ENCODE results near the gene ADARB2. TPM values are rescaled to one million over a fixed set of nuclear protein-coding genes. Genes with fewer than 3 reads are reported as not detected.

The ADARB2 gene
- total RNA-seq, 1 donor from 2014 or later = under 0.01 TPM

DNA sequence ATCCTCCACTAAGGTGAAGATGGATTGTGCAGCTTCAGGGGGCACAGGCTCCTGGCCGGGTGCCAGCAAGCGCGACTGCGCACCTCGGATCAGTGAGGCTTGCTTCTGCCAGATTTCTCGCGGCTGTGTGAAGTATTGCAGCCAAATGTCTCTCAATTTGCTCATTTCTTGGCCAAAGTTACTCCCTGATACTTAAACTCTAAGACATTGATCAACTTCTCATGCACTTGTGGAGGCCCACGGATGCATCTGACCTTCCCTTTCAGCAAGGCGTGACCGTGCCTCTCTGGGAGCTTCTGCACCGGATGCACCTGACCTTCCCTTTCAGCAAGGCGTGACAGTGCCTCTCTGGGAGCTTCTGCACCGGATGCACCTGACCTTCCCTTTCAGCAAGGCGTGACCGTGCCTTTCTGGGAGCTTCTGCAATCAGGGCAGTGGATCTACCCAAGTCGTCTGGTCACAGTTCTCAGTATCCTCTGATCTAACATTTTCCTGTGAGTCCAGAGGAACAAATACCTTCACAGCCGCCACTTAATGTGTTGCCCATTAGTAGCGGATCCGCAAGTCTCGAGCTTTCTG is 248.3 kb downstream of the ADARB2 start:
- no peaks in the 10 kb centered on the region for H3K9me3 ChIP-seq (ENCODE audit: control insufficient read depth in 3 of 3, low read length in 3 of 3)
- H3K9ac ChIP-seq (ENCODE audit: low read depth in 1 of 3, low read length in 3 of 3) = no peak overlapping the region
- H3K36me3 ChIP-seq (ENCODE audit: control insufficient read depth in 3 of 3, insufficient read depth in 3 of 3, low read length in 3 of 3) = no peaks in the 10 kb centered on the region
- no peak overlapping the region for H3K27ac ChIP-seq (ENCODE audit: low read depth, low read length)
- peaks cover 0 to 4% (median 0%) of the 10 kb centered on the region in 3 donors for H3K27me3 ChIP-seq (ENCODE audit: control insufficient read depth in 3 of 3, insufficient read depth in 3 of 3, low read length in 3 of 3)
- H3K4me3 ChIP-seq (ENCODE audit: low read length in 3 of 3) = no peak overlapping the region
- no peaks in the 10 kb centered on the region for H3K4me1 ChIP-seq (ENCODE audit: control insufficient read depth in 3 of 3, insufficient read depth in 3 of 3, low read length in 3 of 3)

DNA sequence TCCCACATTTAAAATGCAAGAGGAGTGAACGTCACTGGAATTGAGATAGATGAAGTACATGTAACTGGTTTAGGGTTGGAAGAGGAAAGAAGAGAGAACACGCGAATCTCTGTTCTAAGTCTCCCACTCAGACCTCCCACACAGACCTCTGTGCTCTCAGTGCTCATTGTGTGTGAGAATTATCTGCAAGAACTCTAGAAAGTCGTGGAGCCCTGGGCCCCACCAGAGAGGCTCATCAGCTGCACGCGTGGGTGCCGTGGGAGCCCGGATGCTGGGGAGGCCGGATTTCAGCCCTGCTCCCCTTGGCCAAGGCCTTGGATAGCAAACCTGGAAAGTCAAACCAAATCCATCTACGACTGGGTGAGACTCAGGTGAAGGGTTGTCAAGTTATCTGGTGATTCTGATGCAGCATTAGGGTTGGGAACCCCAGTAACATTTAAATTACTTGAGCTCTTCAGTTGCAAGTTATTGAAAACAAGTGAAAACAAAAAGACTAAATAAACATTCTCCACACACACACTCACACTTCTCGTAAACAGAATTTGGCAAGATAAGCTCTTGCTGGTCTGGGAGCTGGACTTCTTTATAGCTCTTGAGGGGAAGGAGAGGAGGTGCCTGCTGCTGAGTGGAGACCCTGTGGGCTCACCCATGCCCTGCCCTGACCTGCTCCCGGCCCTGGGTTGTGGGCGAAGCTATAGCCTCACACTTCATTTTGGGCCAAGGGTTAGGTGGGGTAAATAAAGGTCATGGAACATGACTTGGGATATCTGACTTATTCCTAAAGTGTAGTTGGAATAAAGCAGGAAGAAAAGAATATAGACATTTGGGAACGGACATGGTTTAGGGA is 250.3 kb downstream of the ADARB2 start:
- no peaks in the 10 kb centered on the region for H3K9me3 ChIP-seq (ENCODE audit: control insufficient read depth in 3 of 3, low read length in 3 of 3)
- no peak overlapping the region for H3K9ac ChIP-seq (ENCODE audit: low read depth in 1 of 3, low read length in 3 of 3)
- peaks cover 0 to 4% (median 0%) of the 10 kb centered on the region in 3 donors for H3K27me3 ChIP-seq (ENCODE audit: control insufficient read depth in 3 of 3, insufficient read depth in 3 of 3, low read length in 3 of 3)
- H3K4me1 ChIP-seq (ENCODE audit: control insufficient read depth in 3 of 3, insufficient read depth in 3 of 3, low read length in 3 of 3) = no peaks in the 10 kb centered on the region
- no peak overlapping the region for H3K27ac ChIP-seq (ENCODE audit: low read depth, low read length)
- no peak overlapping the region for H3K4me3 ChIP-seq (ENCODE audit: low read length in 3 of 3)
- no peaks in the 10 kb centered on the region for H3K36me3 ChIP-seq (ENCODE audit: control insufficient read depth in 3 of 3, insufficient read depth in 3 of 3, low read length in 3 of 3)

GRCh38 chr10:1485357-1485756 is 252.0 kb downstream of the ADARB2 start:
- no peaks in the 10 kb centered on the region for H3K4me1 ChIP-seq (ENCODE audit: control insufficient read depth in 3 of 3, insufficient read depth in 3 of 3, low read length in 3 of 3)
- H3K36me3 ChIP-seq (ENCODE audit: control insufficient read depth in 3 of 3, insufficient read depth in 3 of 3, low read length in 3 of 3) = no peaks in the 10 kb centered on the region
- no peak overlapping the region for H3K9ac ChIP-seq (ENCODE audit: low read depth in 1 of 3, low read length in 3 of 3)
- no peak overlapping the region for H3K4me3 ChIP-seq (ENCODE audit: low read length in 3 of 3)
- no peaks in the 10 kb centered on the region for H3K9me3 ChIP-seq (ENCODE audit: control insufficient read depth in 3 of 3, low read length in 3 of 3)
- H3K27me3 ChIP-seq (ENCODE audit: control insufficient read depth in 3 of 3, insufficient read depth in 3 of 3, low read length in 3 of 3) = peaks cover 0 to 4% (median 0%) of the 10 kb centered on the region in 3 donors
- H3K27ac ChIP-seq (ENCODE audit: low read depth, low read length) = no peak overlapping the region

DNA sequence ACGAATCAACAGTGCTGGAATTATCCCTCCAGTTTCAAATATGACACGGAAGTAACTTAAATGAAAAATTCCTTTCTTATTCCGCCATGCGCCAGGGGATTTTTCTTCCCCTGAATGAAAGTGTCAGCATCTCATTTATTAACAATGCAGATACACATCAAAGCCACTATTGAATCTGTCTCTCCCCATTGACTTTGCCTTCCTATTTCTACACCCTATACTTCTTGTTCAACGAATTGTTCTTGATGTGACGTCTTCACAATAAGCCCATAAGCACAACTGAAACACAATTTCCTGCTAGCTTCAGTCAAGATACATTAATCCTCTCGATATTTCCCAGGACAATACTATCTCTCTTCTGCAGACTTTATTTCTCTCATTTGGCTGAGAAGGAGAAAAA is 253.5 kb downstream of the ADARB2 start:
- no peaks in the 10 kb centered on the region for H3K36me3 ChIP-seq (ENCODE audit: control insufficient read depth in 3 of 3, insufficient read depth in 3 of 3, low read length in 3 of 3)
- H3K4me1 ChIP-seq (ENCODE audit: control insufficient read depth in 3 of 3, insufficient read depth in 3 of 3, low read length in 3 of 3) = no peaks in the 10 kb centered on the region
- H3K9me3 ChIP-seq (ENCODE audit: control insufficient read depth in 3 of 3, low read length in 3 of 3) = no peaks in the 10 kb centered on the region
- H3K9ac ChIP-seq (ENCODE audit: low read depth in 1 of 3, low read length in 3 of 3) = no peak overlapping the region
- H3K27ac ChIP-seq (ENCODE audit: low read depth, low read length) = no peak overlapping the region
- H3K4me3 ChIP-seq (ENCODE audit: low read length in 3 of 3) = no peak overlapping the region
- H3K27me3 ChIP-seq (ENCODE audit: control insufficient read depth in 3 of 3, insufficient read depth in 3 of 3, low read length in 3 of 3) = peaks cover 0 to 4% (median 0%) of the 10 kb centered on the region in 3 donors

GRCh38 chr10:1483246-1483645 is 254.1 kb downstream of the ADARB2 start:
- H3K27ac ChIP-seq (ENCODE audit: low read depth, low read length) = no peak overlapping the region
- H3K4me1 ChIP-seq (ENCODE audit: control insufficient read depth in 3 of 3, insufficient read depth in 3 of 3, low read length in 3 of 3) = no peaks in the 10 kb centered on the region
- no peak overlapping the region for H3K9ac ChIP-seq (ENCODE audit: low read depth in 1 of 3, low read length in 3 of 3)
- H3K27me3 ChIP-seq (ENCODE audit: control insufficient read depth in 3 of 3, insufficient read depth in 3 of 3, low read length in 3 of 3) = peaks cover 0 to 4% (median 0%) of the 10 kb centered on the region in 3 donors
- no peaks in the 10 kb centered on the region for H3K36me3 ChIP-seq (ENCODE audit: control insufficient read depth in 3 of 3, insufficient read depth in 3 of 3, low read length in 3 of 3)
- H3K4me3 ChIP-seq (ENCODE audit: low read length in 3 of 3) = no peak overlapping the region
- H3K9me3 ChIP-seq (ENCODE audit: control insufficient read depth in 3 of 3, low read length in 3 of 3) = no peaks in the 10 kb centered on the region

- Histone ChIP-seq H3K36me3 (ENCODE audit: control insufficient read depth in 3 of 3, insufficient read depth in 3 of 3, low read length in 3 of 3) (no peaks in the 10 kb centered on the region), H3K9me3 (ENCODE audit: control insufficient read depth in 3 of 3, low read length in 3 of 3) (peaks cover 0 to 5% (median 0%) of the 10 kb centered on the region in 3 donors), H3K27me3 (ENCODE audit: control insufficient read depth in 3 of 3, insufficient read depth in 3 of 3, low read length in 3 of 3) (peaks cover 0 to 31% (median 4%) of the 10 kb centered on the region in 3 donors), H3K27ac (ENCODE audit: low read depth, low read length) (no peak overlapping the region), H3K4me1 (ENCODE audit: control insufficient read depth in 3 of 3, insufficient read depth in 3 of 3, low read length in 3 of 3) (no peaks in the 10 kb centered on the region), H3K9ac (ENCODE audit: low read depth in 1 of 3, low read length in 3 of 3) (no peak overlapping the region), H3K4me3 (ENCODE audit: low read length in 3 of 3) (no peak overlapping the region)
Measured at GRCh38 chr10:1477578-1477977, 259.7 kb downstream of the ADARB2 start.

GRCh38 chr10:1476455-1476803 is 260.9 kb downstream of the ADARB2 start:
- no peak overlapping the region for H3K9ac ChIP-seq (ENCODE audit: low read depth in 1 of 3, low read length in 3 of 3)
- peaks cover 0 to 37% (median 7%) of the 10 kb centered on the region in 3 donors for H3K27me3 ChIP-seq (ENCODE audit: control insufficient read depth in 3 of 3, insufficient read depth in 3 of 3, low read length in 3 of 3)
- H3K4me1 ChIP-seq (ENCODE audit: control insufficient read depth in 3 of 3, insufficient read depth in 3 of 3, low read length in 3 of 3) = no peaks in the 10 kb centered on the region
- no peak overlapping the region for H3K27ac ChIP-seq (ENCODE audit: low read depth, low read length)
- peaks cover 0 to 5% (median 0%) of the 10 kb centered on the region in 3 donors for H3K9me3 ChIP-seq (ENCODE audit: control insufficient read depth in 3 of 3, low read length in 3 of 3)
- no peaks in the 10 kb centered on the region for H3K36me3 ChIP-seq (ENCODE audit: control insufficient read depth in 3 of 3, insufficient read depth in 3 of 3, low read length in 3 of 3)
- H3K4me3 ChIP-seq (ENCODE audit: low read length in 3 of 3) = no peak overlapping the region

DNA sequence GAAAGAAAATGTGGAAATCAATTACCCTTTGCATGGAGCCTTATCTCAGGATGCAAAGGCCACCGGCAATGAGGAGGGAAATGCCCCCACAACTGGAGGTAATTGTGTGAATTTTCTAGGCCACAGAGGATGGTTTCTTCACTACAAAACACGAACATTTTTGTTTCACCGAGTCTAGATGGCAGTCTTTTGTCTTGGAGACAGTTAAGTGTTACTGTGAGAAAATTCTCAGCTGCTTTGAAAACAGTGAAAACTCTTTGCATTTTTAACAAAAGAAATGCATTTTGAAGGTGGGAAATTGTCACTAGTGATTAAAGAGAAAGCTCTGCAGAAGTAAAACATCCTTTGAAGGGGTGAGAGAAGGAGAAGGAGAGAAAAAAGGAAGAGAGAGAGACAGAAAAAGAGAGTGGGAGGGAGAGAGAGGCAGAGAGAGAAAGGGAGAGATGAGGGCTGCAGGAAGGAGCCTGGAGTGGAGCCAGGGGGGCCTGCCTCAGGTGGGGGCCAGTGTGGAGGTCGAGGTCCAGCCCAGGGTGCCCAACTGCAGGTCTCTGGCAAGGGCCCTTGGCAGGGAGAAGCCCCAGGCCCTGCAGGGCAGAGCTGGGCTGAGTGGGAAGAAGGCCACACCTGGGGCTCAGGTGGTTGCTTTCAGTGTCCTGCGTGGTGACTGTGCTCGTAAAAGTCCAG is 261.4 kb downstream of the ADARB2 start:
- Histone ChIP-seq H3K4me1 (ENCODE audit: control insufficient read depth in 3 of 3, insufficient read depth in 3 of 3, low read length in 3 of 3) (no peaks in the 10 kb centered on the region), H3K36me3 (ENCODE audit: control insufficient read depth in 3 of 3, insufficient read depth in 3 of 3, low read length in 3 of 3) (no peaks in the 10 kb centered on the region), H3K27me3 (ENCODE audit: control insufficient read depth in 3 of 3, insufficient read depth in 3 of 3, low read length in 3 of 3) (peaks cover 0 to 37% (median 7%) of the 10 kb centered on the region in 3 donors), H3K9me3 (ENCODE audit: control insufficient read depth in 3 of 3, low read length in 3 of 3) (peaks cover 0 to 5% (median 0%) of the 10 kb centered on the region in 3 donors), H3K9ac (ENCODE audit: low read depth in 1 of 3, low read length in 3 of 3) (no peak overlapping the region), H3K27ac (ENCODE audit: low read depth, low read length) (no peak overlapping the region), H3K4me3 (ENCODE audit: low read length in 3 of 3) (no peak overlapping the region)

- Histone ChIP-seq H3K36me3 (ENCODE audit: control insufficient read depth in 3 of 3, insufficient read depth in 3 of 3, low read length in 3 of 3) (no peaks in the 10 kb centered on the region), H3K4me1 (ENCODE audit: control insufficient read depth in 3 of 3, insufficient read depth in 3 of 3, low read length in 3 of 3) (no peaks in the 10 kb centered on the region), H3K27me3 (ENCODE audit: control insufficient read depth in 3 of 3, insufficient read depth in 3 of 3, low read length in 3 of 3) (peaks cover 0 to 37% (median 7%) of the 10 kb centered on the region in 3 donors), H3K9me3 (ENCODE audit: control insufficient read depth in 3 of 3, low read length in 3 of 3) (peaks cover 0 to 5% (median 0%) of the 10 kb centered on the region in 3 donors), H3K4me3 (ENCODE audit: low read length in 3 of 3) (no peak overlapping the region), H3K27ac (ENCODE audit: low read depth, low read length) (no peak overlapping the region), H3K9ac (ENCODE audit: low read depth in 1 of 3, low read length in 3 of 3) (no peak overlapping the region)
Measured at GRCh38 chr10:1475098-1475591, 262.2 kb downstream of the ADARB2 start.

All from skeletal muscle tissue (tissue), 4 donors.